ENCODE data around the gene MBNL2.

Gene MBNL2

DNA sequence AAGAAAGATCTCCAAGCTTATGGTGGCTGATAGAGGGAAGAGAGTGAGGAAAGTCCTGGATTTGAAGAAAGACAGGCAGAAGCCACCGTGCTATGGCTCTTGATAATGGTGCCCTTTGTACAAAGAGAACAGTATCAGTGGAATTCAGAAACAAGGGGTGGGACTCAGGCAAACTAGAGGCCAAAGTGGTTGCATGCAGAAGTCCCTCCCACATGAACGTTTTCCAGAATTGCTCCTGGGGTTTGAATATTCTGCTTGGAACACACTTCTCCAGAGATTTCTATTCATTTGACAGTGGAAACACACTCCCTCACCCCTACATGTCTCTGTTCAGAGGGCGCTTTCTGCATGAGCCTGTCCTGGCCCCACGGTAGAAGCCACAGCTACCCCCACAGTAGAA is 10.1 kb upstream of the MBNL2 start:
- no peak for DNase-seq

- peak; percentile 37 for DNase-seq
Measured at GRCh38 chr13:97212601-97213040, 9.5 kb upstream of the MBNL2 start.

- DNase-seq = no peak
Measured at GRCh38 chr13:97214921-97215320, 7.2 kb upstream of the MBNL2 start.

- DNase-seq = no peak
Measured at GRCh38 chr13:97215325-97215724, 6.8 kb upstream of the MBNL2 start.

DNA sequence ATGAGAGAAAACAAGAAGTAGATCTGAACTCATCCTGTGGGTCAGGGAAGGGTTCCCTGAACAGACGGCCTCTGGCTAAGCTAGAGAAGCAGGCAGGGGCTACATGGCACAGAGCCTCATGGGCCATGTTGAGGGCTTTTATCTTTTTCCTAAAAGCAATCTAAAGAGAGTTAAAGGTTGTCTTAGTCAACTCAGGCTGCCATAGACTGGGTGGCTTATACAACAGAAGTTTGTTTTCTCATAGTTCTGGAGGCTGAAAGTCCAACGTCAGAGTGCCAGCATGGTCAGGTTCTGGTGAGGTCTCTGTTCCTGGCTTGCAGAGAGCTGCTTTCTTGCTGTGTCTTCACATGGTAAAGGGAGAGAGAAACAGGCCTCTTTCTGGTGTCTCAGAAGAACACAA is 2.9 kb upstream of the MBNL2 start:
- no peak for DNase-seq

DNA sequence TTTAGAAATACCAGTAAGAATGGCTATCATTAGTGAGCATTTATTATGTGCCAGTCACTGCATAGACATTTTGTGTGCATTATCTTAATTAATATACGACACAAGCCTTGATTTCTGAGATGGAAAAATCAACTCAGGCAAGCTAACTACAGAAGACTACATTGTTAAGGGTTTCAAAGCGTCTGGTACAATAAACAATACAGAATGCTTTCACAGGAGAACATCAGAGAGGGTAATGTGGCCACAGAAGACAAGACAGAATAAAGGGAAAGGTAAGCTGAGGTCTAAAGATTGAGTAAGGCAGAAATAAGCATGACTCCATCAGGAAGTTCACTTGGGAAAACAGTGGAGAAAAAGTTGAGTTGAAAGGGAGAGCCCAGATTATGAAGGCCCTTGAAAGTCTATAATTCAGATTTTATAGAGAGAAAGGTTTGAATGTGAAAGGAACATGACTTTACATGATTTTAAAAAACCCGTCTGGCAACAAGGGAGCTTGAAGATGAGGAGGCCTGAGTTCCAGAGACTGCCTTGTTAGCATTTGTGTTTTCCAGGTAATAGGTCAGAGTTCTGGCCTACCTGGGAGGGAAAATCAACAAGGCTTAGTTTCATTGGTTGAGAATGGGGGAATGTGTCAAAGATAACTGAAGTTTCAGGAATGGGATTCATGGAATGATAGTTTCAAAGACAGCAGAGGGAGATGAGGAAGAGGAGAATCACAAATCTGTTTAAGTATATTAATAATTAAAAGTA is 1.8 kb upstream of the MBNL2 start:
- DNase-seq = no peak

DNA sequence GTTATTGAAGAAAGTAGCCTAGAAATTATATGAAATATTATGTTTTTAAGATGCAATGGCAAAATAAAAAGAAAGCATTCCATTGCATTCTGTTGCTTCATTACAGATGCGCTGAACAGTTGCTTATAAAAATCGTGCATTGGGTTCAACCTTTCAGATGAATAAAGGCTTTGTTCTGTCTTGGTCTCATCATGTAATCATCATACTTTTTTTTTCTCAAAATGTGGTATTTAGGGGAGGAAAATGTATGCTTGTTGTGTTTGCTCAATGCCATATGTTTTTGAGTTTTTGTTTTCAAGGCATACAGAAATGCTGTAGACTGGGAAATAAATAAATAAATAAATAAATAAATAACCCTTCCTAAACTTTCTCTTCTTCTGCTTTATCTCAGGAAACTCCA is 1.1 kb upstream of the MBNL2 start:
- DNase-seq = no peak

DNA sequence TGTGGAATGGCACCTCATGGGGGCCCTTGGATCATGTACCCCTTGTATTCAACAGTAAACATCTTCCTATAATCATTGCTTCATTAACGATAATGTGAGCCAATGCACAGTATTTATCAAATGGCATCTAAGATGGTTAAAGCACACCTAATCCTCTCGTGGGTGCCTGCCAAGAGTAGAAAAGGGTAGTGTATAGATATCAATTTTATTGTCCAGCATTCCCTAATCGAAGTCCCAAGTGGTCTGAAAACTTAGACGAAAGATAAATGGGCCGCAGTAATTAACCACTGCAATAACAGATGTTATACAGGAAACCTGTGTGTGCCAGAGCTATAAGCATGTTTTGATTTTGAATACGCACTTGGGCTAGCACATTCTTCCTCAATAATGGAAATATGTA is 667 bp upstream of the MBNL2 start:
- DNase-seq = no peak

DNA sequence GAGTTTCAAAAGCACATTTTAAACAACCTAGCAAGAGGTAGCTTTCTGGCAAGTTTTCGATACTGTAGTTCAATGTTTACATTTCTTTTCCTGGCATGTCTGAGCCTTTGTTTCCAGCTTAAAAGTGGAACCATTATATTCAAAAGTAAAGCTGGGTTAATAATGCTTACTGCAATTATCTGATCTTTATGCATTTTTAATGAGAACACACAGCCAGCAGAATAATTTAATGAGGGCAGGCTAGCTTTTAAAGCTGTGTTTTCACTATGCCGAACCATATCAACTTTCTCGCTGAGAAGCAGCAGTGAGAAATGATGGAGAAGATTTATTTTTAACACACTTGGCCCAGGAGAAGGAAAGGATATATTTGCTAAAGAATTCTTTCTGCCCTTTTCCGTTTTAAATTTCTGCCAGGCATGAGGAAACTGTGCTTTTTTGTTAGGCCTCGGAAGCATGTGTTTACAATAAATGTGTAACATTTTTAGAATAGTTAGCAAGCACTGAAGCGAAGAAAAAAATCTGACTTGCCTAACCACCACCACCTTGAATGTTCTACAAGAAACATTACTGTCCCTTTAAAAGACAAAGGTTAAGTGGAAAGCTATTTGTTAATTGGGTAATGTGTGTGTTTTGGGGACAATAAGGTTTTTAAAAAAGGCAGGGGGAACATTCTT is 1.0 kb downstream of the MBNL2 start:
- DNase-seq = no peak

DNA sequence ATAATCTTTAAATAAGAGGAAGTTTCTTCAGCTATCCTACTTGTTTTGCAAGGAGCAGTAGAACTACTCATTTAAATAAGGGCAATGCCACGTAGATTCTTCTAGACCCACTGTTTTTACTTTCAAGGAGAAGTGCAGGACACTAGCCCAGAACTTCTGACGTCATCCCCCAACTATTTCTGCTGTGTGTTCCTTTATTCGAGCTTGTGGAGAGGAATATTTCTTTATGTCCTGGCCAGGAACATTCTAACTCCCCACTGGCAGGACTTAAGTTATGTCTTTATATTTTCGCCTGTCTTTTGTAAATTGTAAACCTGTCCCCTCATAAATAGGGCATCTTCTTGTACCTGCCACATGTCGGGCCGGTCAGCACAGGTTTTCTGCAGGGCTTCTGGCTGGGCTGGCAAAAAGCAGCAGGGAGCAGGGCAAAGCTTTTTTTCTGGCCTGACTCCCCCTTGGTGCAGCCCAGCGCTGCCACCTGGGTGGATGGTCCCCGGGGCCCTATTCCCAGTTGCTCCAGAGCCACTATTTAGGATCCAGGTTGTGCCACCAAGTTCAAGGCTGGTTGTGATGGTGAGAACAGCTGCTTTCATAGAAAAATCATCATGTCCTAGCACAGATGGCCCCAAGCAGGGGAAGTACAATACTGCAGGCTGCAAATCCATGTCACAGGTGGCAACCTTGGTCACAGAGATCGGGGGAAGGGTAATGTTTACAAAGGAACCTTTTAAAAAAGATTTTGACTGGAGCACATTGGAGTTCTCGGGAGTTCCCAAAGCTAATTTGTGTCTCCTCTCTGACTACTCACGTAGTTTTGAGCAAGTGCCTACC is 1.8 kb downstream of the MBNL2 start:
- peak; percentile 94 for DNase-seq

GRCh38 chr13:97224544-97225300 is 2.6 kb downstream of the MBNL2 start:
- peak; percentile 38 for DNase-seq

GRCh38 chr13:97225533-97225932 is 3.4 kb downstream of the MBNL2 start:
- DNase-seq = no peak

- no peak for DNase-seq
Measured at GRCh38 chr13:97226013-97226412, 3.9 kb downstream of the MBNL2 start.

DNA sequence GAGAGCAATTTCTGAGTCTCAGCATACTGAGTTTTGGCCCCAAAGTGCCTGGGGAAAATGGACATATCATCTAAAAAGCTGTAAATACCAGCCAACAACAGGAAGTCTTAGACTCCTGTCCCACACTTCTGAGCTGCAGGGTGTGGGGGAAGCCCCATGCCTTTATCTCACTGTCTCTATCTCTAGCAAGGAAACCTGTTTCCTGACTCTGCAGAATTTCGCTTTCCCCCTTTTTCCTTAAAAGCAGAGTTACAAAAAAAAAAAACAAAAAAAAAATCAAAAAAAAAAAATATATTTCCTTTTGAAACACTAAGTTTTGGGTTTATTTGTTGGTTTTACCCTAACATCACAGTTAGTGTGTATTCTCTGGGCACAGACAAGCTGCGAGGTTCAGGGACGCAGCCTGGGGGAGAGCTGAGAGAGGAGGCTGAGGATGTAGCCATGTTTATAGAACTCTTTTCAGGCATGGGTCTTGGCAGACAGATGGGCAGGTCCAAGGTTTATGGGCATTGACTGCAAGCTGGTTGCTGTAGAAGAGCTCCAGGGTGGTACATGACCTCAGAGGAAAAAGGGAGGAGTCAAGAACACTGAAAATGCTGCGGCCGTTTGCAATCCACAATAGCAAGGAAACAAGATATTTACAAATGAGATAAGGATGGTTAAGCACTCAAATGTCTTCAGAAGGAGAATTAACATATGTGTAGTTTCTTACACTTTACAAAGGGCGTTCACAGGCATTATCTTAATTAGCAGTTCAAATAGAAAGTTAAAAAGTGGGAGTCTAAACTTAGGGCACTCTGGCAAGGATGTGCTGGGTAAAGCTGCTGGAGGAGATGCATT is 4.9 kb downstream of the MBNL2 start:
- DNase-seq = no peak

GRCh38 chr13:97228850-97229521 is 6.9 kb downstream of the MBNL2 start:
- peak; percentile 22 for DNase-seq

GRCh38 chr13:97229699-97230098 is 7.6 kb downstream of the MBNL2 start:
- DNase-seq = no peak

DNA sequence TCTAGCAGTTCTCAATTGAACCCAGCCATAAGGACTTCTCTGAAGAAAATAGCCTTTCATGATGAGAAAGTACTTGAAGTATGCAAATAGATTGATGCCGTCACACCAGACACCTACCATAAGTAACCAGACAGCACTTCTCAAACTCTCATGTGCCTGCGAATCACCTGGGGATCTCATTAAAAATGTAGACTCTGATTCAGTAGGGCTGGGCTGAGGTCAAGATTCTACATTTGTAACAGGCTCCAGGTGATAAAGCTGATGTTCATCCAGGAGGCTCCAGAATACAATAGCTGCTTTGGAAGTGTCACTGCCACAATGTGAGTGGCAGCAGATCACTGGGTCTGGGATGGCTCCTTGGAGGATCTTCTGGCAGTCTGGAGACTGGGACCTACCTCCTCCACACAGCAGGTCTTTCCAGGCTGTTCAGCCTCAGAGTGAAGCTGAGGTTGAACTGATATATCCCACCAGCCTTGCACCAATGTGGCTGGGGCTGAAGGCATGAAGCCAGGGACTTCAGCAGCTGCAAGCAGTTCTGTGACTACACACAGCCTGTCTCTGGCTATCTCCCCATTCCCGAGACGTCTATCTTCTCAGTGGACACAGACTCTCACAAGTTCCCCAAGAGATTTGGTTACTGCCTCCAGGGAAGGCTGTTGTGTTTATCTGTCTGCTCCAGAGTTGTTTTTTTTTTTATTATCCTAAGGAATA is 9.1 kb downstream of the MBNL2 start:
- no peak for DNase-seq

- DNase-seq = peak; percentile 68
Measured at GRCh38 chr13:97231829-97232196, 9.7 kb downstream of the MBNL2 start.

GRCh38 chr13:97233499-97233898 is 11.4 kb downstream of the MBNL2 start:
- no peak for DNase-seq

GRCh38 chr13:97234236-97234635 is 12.1 kb downstream of the MBNL2 start:
- no peak for DNase-seq

DNA sequence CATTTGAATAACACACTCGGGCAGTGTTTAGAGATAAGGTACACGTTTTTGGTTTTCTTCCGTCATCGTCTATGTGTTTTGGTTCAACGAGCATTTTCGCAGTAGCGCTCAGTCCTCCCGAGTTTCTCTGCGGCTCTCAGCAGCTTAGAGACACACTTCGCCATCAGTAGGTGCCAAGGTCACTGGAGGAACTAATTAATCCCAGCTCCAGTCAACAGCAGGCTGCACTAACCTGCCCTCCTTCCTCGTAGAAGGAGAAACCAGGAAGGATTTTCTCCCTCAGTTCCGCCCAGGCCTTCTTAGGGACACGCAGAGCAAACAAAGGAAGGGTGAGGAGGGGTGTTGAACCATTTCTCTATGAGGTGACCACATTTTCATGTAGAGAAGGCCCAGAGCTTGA is 12.6 kb downstream of the MBNL2 start:
- no peak for DNase-seq

All from fibroblast of skin of right quadriceps (primary cell).